MCF 10A (cell line): ENCODE measurements around the gene PTTG2. TPM values are rescaled to one million over a fixed set of nuclear protein-coding genes. Genes with fewer than 3 reads are reported as not detected.

Experiments used
- BruUV-seq: library from RNA; stranded (reverse); fragments of 400-500 nt; replicated peaks from 2 replicates; lab custom pipeline; 2021; lab: Mats Ljungman, UMichigan
- CTCF ChIA-PET: fragments of 300-600 bp; sonication (Branson Sonifier 250); formaldehyde crosslinking; extraction: SDS; loops from one replicate; lab custom pipeline; 2021; ENCODE audit warnings: antibody characterized with exemption, inconsistent platforms; lab: Yijun Ruan, JAX
- POLR2A ChIA-PET: fragments of 300-600, 350-650 bp; sonication (Branson Sonifier 250); formaldehyde crosslinking; extraction: SDS; loops from one replicate; lab custom pipeline; 2020; ENCODE audit warnings: antibody characterized with exemption, inconsistent platforms; lab: Yijun Ruan, JAX
- DNase-seq: peaks from one replicate; pipeline ENCODE4 v3.0.0-alpha.2; 2018; ENCODE audit not compliant: unreplicated experiment
- H3K27ac Mint-ChIP-seq: one replicate; pipeline ENCODE4 v1.8.0; 2022; ENCODE audit warnings: mild to moderate bottlenecking, low read depth, mixed read lengths; ENCODE audit not compliant: unreplicated experiment
- H3K27me3 Mint-ChIP-seq: one replicate; pipeline ENCODE4 v1.8.0; 2022; ENCODE audit warnings: mixed read lengths; ENCODE audit not compliant: insufficient read depth, unreplicated experiment
- H3K36me3 Mint-ChIP-seq: one replicate; pipeline ENCODE4 v1.8.0; 2022; ENCODE audit warnings: mild to moderate bottlenecking, moderate library complexity, mixed read lengths; ENCODE audit not compliant: insufficient read depth, unreplicated experiment
- H3K4me1 Mint-ChIP-seq: one replicate; pipeline ENCODE4 v1.8.0; 2022; ENCODE audit warnings: mixed read lengths; ENCODE audit not compliant: insufficient read depth, unreplicated experiment
- H3K4me3 Mint-ChIP-seq: one replicate; pipeline ENCODE4 v1.8.0; 2022; ENCODE audit warnings: mild to moderate bottlenecking, moderate library complexity, mixed read lengths; ENCODE audit not compliant: unreplicated experiment
- H3K9me3 Mint-ChIP-seq: one replicate; pipeline ENCODE4 v1.8.0; 2022; ENCODE audit warnings: mixed read lengths; ENCODE audit not compliant: unreplicated experiment
- CTCF ChIP-seq: fragments of 200-600 bp; IDR thresholded peaks from one replicate; pipeline ENCODE4 v1.8.0; 2022; ENCODE audit warnings: antibody characterized with exemption, mild to moderate bottlenecking; ENCODE audit not compliant: unreplicated experiment
- intact Hi-C: fragments of 100-400 bp; cut with micrococcal nuclease; formaldehyde crosslinking; loops from 2 replicates; pipeline ENCODE4 v1.14.1; 2022
- total RNA-seq: library from RNA; stranded (reverse); gene quantifications from 2 replicates; pipeline ENCODE4 v1.2.3, GENCODE V29; 2022

PTTG2 gene
- total RNA-seq, 1 experiment from 2014 or later, result not detected

- no peak for DNase-seq
- Mint-ChIP-seq H3K4me3 (no peak overlapping the region), H3K36me3 (peaks cover 6% of the 10 kb centered on the region), H3K27ac (no peak overlapping the region), H3K4me1 (no peaks in the 10 kb centered on the region), H3K9me3 (no peaks in the 10 kb centered on the region), H3K27me3 (no peaks in the 10 kb centered on the region)
- BruUV-seq, result no TSS peak
- POLR2A ChIA-PET, result no interaction called here
- CTCF ChIA-PET, result interaction anchor here (1.5 kb wide), 1 partner anchor 18 kb away, joined by 4 read pairs; no protein-coding TSS in a partner anchor
- no peak for TF ChIP-seq CTCF
- intact Hi-C loops, result no loop called here
These were observed 36.0 kb downstream of the PTTG2 start for GRCh38 chr4:37995981-37996775.

- no TSS peak for BruUV-seq
These were observed 38.0 kb downstream of the PTTG2 start for GRCh38 chr4:37998226-37998625.

GRCh38 chr4:37999000-37999716 is 39.0 kb downstream of the PTTG2 start:
- Mint-ChIP-seq H3K9me3 (no peaks in the 10 kb centered on the region), H3K27me3 (no peaks in the 10 kb centered on the region), H3K27ac (no peak overlapping the region), H3K4me1 (peaks cover 8% of the 10 kb centered on the region), H3K4me3 (no peak overlapping the region), H3K36me3 (no peaks in the 10 kb centered on the region)
- ChIA-PET POLR2A (no interaction called here), CTCF (interaction anchor here (0.9 to 1.2 kb wide), 2 partner anchors 21 to 22 kb away, joined by 3 to 4 read pairs; no protein-coding TSS in a partner anchor)
- intact Hi-C loops, result no loop called here
- no TSS peak for BruUV-seq
- DNase-seq, result no peak
- no peak for TF ChIP-seq CTCF

More at GRCh38 chr4:37998226-37998625, 38.0 kb downstream of the PTTG2 start:
- no peak for TF ChIP-seq CTCF
- ChIA-PET POLR2A (no interaction called here), CTCF (no interaction called here)
- Mint-ChIP-seq H3K4me1 (peaks cover 6% of the 10 kb centered on the region), H3K4me3 (no peak overlapping the region), H3K36me3 (no peaks in the 10 kb centered on the region), H3K9me3 (no peaks in the 10 kb centered on the region), H3K27me3 (no peaks in the 10 kb centered on the region), H3K27ac (no peak overlapping the region)
- DNase-seq, result no peak
- intact Hi-C loops, result no loop called here

- no TSS peak for BruUV-seq
- no peaks in the 10 kb centered on the region for H3K27me3 Mint-ChIP-seq
- DNase-seq, result no peak
- peaks cover 8% of the 10 kb centered on the region for H3K4me1 Mint-ChIP-seq
- CTCF ChIA-PET, result interaction anchor here (1.2 kb wide), 1 partner anchor 23 kb away, joined by 4 read pairs; no protein-coding TSS in a partner anchor
- H3K36me3 Mint-ChIP-seq, result no peaks in the 10 kb centered on the region
- intact Hi-C loops, result no loop called here
- H3K9me3 Mint-ChIP-seq, result no peaks in the 10 kb centered on the region
- H3K27ac Mint-ChIP-seq, result no peak overlapping the region
- POLR2A ChIA-PET, result no interaction called here
- TF ChIP-seq CTCF, result no peak
- no peak overlapping the region for H3K4me3 Mint-ChIP-seq
These were observed 39.8 kb downstream of the PTTG2 start for GRCh38 chr4:37999965-38000364.
